OCI-LY1 (cell line): ENCODE data around the gene CAMK2D.

Experiments
- H2AFZ ChIP-seq: fragments of 200-600 bp; sonication (generic), shearing (Covaris generic); 2 replicates; pipeline ENCODE4 v1.6.0; 2014; ENCODE audit warnings: antibody characterized with exemption, mild to moderate bottlenecking, low read length
- H3F3A ChIP-seq: fragments of 200-600 bp; sonication (generic), shearing (Covaris generic); 2 replicates; pipeline ENCODE4 v1.6.0; 2014; ENCODE audit warnings: mild to moderate bottlenecking, antibody characterized with exemption, low read length, moderate library complexity; ENCODE audit not compliant: insufficient read depth
- H3K27ac ChIP-seq: fragments of 200-600 bp; sonication (generic); 2 replicates; pipeline ENCODE4 v1.5.1; 2014; ENCODE audit warnings: low read length, mixed run types, mild to moderate bottlenecking, low read depth; ENCODE audit not compliant: poor library complexity, severe bottlenecking
- H3K27me3 ChIP-seq: fragments of 200-600 bp; sonication (generic); 2 replicates; pipeline ENCODE4 v1.6.0; 2014; ENCODE audit warnings: antibody characterized with exemption, mild to moderate bottlenecking, low read length, moderate library complexity; ENCODE audit not compliant: insufficient read depth
- H3K36me3 ChIP-seq: fragments of 200-600 bp; sonication (generic); 2 replicates; pipeline ENCODE4 v1.6.1; 2014; ENCODE audit warnings: mild to moderate bottlenecking, antibody characterized with exemption, low read length, moderate library complexity, mixed read lengths; ENCODE audit not compliant: insufficient read depth
- H3K4me1 ChIP-seq: fragments of 200-600 bp; sonication (generic); 2 replicates; pipeline ENCODE4 v1.5.1; 2014; ENCODE audit warnings: mild to moderate bottlenecking, low read length, moderate library complexity; ENCODE audit not compliant: insufficient read depth, severe bottlenecking
- H3K4me2 ChIP-seq: fragments of 200-600 bp; sonication (generic), shearing (Covaris generic); 2 replicates; pipeline ENCODE4 v1.6.1; 2014; ENCODE audit warnings: low read length
- H3K4me3 ChIP-seq: fragments of 200-600 bp; sonication (generic); 2 replicates; pipeline ENCODE4 v1.5.1; 2014; ENCODE audit warnings: low read length, low read depth, mild to moderate bottlenecking, mixed read lengths; ENCODE audit not compliant: poor library complexity, severe bottlenecking
- H3K79me2 ChIP-seq: fragments of 200-600 bp; shearing (Covaris generic); 2 replicates; pipeline ENCODE4 v1.6.1; 2016; ENCODE audit warnings: mixed run types, low read length, mixed read lengths; ENCODE audit not compliant: insufficient read depth
- H3K9ac ChIP-seq: fragments of 200-600 bp; sonication (generic), shearing (Covaris generic); 2 replicates; pipeline ENCODE4 v1.6.1; 2014; ENCODE audit warnings: mild to moderate bottlenecking, low read length, mixed read lengths
- H3K9me2 ChIP-seq: fragments of 200-600 bp; sonication (generic), shearing (Covaris generic); 2 replicates; pipeline ENCODE4 v1.6.1; 2014; ENCODE audit warnings: low read depth, mild to moderate bottlenecking, low read length, mixed read lengths
- H3K9me3 ChIP-seq: fragments of 200-600 bp; shearing (Covaris generic); 2 replicates; pipeline ENCODE4 v1.6.1; 2014; ENCODE audit warnings: low read length, mixed read lengths
- H4K20me1 ChIP-seq: fragments of 200-600 bp; sonication (generic), shearing (Covaris generic); 2 replicates; pipeline ENCODE4 v1.6.0; 2016; ENCODE audit warnings: mild to moderate bottlenecking, low read length; ENCODE audit not compliant: insufficient read depth
- EZH2 ChIP-seq: fragments of 200-600 bp; sonication (generic), shearing (Covaris generic); IDR thresholded peaks from 2 replicates; pipeline ENCODE4 v1.8.0; 2017; ENCODE audit warnings: borderline replicate concordance, mixed run types, mild to moderate bottlenecking, antibody characterized with exemption, low read length, moderate library complexity, mixed read lengths
- TF ChIP-seq, protein P1 (sequence below): fragments of 200-600 bp; sonication (generic), shearing (Covaris generic); IDR thresholded peaks from 2 replicates; pipeline ENCODE4 v1.5.1; 2017; ENCODE audit warnings: mild to moderate bottlenecking, antibody characterized with exemption, low read length, moderate library complexity, mixed read lengths

CAMK2D gene

DNA sequence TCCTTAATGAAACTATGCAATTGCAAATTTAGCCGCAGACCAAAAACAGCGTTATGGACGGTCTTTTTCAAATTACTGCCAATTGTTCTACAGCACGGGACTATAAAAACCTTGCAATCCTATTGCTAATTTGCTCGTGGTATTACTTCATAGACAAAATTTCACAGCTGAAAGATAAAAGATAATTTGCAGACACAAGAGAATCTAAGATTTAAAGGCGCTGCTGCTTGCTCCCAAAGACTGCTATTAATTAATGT, 1.4 kb upstream of the CAMK2D start:
- Histone ChIP-seq H3K79me2 (peaks cover 29% of the 10 kb centered on the region), H3K4me2 (peak overlapping the region; percentile 67), H3K27ac (peak overlapping the region; percentile 98), H3K9me3 (no peaks in the 10 kb centered on the region), H2AFZ (peak overlapping the region; percentile 81), H3K4me1 (peaks cover 21% of the 10 kb centered on the region), H3K27me3 (no peaks in the 10 kb centered on the region), H4K20me1 (no peaks in the 10 kb centered on the region), H3K9me2 (no peaks in the 10 kb centered on the region), H3K4me3 (peak overlapping the region; percentile 91), H3K9ac (peak overlapping the region; percentile 61), H3F3A (no peaks in the 10 kb centered on the region), H3K36me3 (peaks cover 8% of the 10 kb centered on the region; the same call in 1 of the 2 replicates)
- TF ChIP-seq EZH2, result no peak
- TF ChIP-seq, protein P1, sequence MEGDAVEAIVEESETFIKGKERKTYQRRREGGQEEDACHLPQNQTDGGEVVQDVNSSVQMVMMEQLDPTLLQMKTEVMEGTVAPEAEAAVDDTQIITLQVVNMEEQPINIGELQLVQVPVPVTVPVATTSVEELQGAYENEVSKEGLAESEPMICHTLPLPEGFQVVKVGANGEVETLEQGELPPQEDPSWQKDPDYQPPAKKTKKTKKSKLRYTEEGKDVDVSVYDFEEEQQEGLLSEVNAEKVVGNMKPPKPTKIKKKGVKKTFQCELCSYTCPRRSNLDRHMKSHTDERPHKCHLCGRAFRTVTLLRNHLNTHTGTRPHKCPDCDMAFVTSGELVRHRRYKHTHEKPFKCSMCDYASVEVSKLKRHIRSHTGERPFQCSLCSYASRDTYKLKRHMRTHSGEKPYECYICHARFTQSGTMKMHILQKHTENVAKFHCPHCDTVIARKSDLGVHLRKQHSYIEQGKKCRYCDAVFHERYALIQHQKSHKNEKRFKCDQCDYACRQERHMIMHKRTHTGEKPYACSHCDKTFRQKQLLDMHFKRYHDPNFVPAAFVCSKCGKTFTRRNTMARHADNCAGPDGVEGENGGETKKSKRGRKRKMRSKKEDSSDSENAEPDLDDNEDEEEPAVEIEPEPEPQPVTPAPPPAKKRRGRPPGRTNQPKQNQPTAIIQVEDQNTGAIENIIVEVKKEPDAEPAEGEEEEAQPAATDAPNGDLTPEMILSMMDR, result no peak

DNA sequence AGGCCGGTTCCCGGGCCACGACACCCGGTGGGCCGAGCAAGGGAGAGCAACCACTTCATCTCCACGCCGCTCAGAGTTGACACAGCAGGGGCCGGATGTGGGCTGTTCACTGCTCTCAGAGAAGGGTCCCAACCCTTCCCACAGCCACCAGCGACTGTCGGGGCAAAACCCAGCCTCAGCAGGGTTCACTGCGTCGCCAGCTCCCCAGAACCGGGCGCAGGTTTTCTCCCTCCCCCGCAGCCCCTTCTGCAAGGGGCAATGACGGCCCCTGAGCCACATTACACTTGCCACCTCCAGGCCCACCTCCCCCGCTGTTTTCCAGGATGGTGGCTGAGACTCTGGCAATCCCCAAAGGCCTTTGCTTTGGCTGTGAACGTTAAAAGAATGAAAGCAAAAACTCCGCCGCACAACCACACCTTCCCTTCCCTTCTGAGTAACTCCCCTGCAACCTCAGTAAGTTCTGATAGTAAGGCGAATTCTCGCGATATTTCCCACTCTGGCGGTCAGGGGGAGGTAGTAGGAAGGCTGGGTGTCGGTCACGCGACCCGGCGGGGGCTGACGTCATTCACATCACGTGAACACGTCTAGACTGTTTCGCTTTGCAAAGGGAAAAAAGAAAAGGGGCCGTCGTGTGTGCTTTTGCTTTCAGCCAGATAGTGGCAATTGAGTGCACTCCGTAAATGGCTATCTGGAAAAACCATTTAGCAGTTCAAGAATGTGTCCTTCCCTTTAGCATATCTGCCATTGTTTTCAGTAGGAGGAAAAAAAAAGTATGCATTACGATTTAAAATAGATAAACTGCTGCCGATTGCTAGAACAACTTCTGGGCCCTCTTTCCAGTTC, 869 bp upstream of the CAMK2D start:
- peak overlapping the region; percentile 91 for H3K4me3 ChIP-seq
- peak overlapping the region; percentile 98 for H3K27ac ChIP-seq
- no peaks in the 10 kb centered on the region for H3K9me2 ChIP-seq
- H3K9me3 ChIP-seq, result no peaks in the 10 kb centered on the region
- H3K4me2 ChIP-seq, result peak overlapping the region; percentile 67
- H3F3A ChIP-seq, result no peaks in the 10 kb centered on the region
- no peaks in the 10 kb centered on the region for H3K27me3 ChIP-seq
- no peak overlapping the region for H2AFZ ChIP-seq
- TF ChIP-seq EZH2, result no peak
- TF ChIP-seq, protein P1, result no peak
- peaks cover 35% of the 10 kb centered on the region for H3K79me2 ChIP-seq
- H4K20me1 ChIP-seq, result no peaks in the 10 kb centered on the region
- peak overlapping the region; percentile 95 for H3K9ac ChIP-seq
- H3K4me1 ChIP-seq, result peaks cover 27% of the 10 kb centered on the region
- H3K36me3 ChIP-seq, result peaks cover 14% of the 10 kb centered on the region; the same call in 1 of the 2 replicates

DNA sequence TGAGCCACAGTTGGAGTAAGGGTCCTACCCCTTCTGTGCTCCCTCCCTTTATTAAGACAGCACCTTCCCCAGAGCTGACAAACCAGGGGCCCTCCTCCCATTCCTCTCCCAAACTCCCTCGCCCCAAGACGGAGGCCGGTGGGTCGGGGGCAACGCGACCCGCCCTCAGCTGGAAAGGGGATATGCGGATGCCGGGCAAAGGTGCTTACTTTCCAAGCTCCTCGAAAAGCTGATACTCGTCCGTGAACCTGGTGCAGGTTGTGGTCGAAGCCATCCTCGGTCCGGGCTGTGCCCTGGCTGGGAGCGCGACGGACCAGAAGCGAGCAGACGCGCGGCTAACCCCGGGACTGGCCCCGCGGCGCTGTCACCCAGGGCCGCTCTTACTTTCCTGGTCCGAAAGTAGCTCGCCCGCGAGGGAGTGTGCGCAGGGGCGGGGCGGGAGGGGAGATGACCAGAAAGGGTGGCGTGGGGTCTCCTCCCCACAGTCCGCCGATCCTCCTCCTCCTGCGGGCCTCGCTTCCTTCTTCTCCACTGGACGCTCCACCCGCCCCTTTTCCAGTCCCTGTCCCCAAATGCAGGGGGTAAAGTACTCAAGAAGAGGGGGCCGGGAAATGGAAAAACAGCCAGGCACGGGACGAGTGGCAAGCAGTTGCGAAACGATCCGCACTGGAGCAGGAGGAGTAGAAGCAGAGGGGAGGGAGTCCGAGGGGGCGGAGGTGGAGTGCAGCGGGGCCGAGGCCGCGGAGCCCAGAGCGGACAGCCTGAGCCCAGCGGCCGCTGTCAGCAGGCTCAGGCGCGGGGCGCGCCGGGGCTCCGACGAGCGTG, 531 bp downstream of the CAMK2D start:
- Histone ChIP-seq H3K4me1 (peaks cover 41% of the 10 kb centered on the region), H3K9ac (peak overlapping the region; percentile 95), H3K4me2 (peak overlapping the region; percentile 67), H3K27ac (peak overlapping the region; percentile 98), H4K20me1 (no peaks in the 10 kb centered on the region), H3K36me3 (peaks cover 28% of the 10 kb centered on the region; the same call in 1 of the 2 replicates), H3K27me3 (no peaks in the 10 kb centered on the region), H3K9me3 (no peaks in the 10 kb centered on the region), H3F3A (no peaks in the 10 kb centered on the region), H3K9me2 (no peaks in the 10 kb centered on the region), H3K79me2 (peaks cover 49% of the 10 kb centered on the region), H3K4me3 (peak overlapping the region; percentile 91), H2AFZ (no peak overlapping the region)
- TF ChIP-seq, protein P1, result no peak
- TF ChIP-seq EZH2, result no peak
